Immature natural killer cell (primary cell): ENCODE data around the gene MCOLN3. TPM values are rescaled to one million over a fixed set of nuclear protein-coding genes. Genes with fewer than 3 reads are reported as not detected.
A peak's percentile ranks its signal among the peaks of the same experiment; 100 is the strongest.

Source experiments
- DNase-seq, 3 donors: peaks; one replicate each; pipeline ENCODE4 v3.0.0; 2022; ENCODE audit warnings: mixed read lengths in 1 of 3
- H3K27ac Mint-ChIP-seq, 6 donors: one replicate each; pipeline ENCODE4 v1.8.0; 2020; ENCODE audit warnings: mixed read lengths in 6 of 6, mild to moderate bottlenecking in 5 of 6, inconsistent platforms in 4 of 6, moderate library complexity in 3 of 6
- H3K27me3 Mint-ChIP-seq, 3 donors: one replicate each; pipeline ENCODE4 v1.8.0; 2020 to 2021; ENCODE audit warnings: low read depth in 3 of 3, mild to moderate bottlenecking in 3 of 3, mixed read lengths in 3 of 3, moderate library complexity in 3 of 3, inconsistent platforms in 1 of 3
- H3K36me3 Mint-ChIP-seq, 3 donors: one replicate each; pipeline ENCODE4 v1.8.0; 2020; ENCODE audit warnings: mixed read lengths in 3 of 3, inconsistent platforms in 2 of 3, mild to moderate bottlenecking in 2 of 3
- H3K4me1 Mint-ChIP-seq, 2 donors: one replicate each; pipeline ENCODE4 v1.8.0; 2020; ENCODE audit warnings: inconsistent platforms in 2 of 2, mild to moderate bottlenecking in 2 of 2, mixed read lengths in 2 of 2, moderate library complexity in 1 of 2
- H3K4me3 Mint-ChIP-seq, 5 donors: one replicate each; pipeline ENCODE4 v1.8.0; 2020; ENCODE audit warnings: mild to moderate bottlenecking in 5 of 5, mixed read lengths in 5 of 5, inconsistent platforms in 3 of 5, moderate library complexity in 3 of 5
- H3K9me3 Mint-ChIP-seq, 6 donors: one replicate each; pipeline ENCODE4 v1.8.0; 2020; ENCODE audit warnings: mild to moderate bottlenecking in 6 of 6, mixed read lengths in 6 of 6, inconsistent platforms in 4 of 6, moderate library complexity in 3 of 6
- polyA plus RNA-seq, 3 donors: library from polyadenylated mRNA; unstranded; fragments of 300-500 nt; fragmentation: Illumina TruSeq; gene quantifications; one replicate each; pipeline ENCODE4 v1.2.3, GENCODE V29; 2021

Gene MCOLN3
- polyA plus RNA-seq, 3 donors from 2014 or later: not detected

DNA sequence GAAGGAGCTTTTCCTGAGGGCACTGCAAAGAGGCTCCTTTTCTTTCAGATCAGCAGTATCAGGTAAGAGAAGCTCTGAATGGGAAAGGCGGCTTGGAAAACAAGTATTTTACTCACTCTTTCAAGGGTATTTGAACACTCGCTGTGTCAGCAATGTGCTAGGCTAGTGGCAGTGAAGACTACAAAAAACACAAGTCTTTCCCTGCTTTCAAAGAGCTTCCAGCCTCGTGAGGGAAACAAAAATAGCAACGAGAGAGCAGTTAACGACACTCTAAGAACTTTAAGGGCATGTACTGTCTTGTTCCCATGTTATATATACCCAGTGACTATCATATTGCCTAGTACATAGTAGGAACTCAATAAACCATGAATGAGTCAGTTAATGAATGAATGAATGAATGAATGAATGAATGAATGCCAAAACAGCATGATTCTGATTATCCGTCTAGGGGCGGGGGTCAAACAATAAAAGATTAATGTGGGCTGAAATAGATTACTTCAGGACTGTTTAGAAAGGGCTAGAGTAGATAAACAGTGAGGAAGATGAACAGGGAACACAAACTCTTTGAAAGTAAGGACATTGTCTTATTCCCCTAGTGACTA is 14.2 kb upstream of the MCOLN3 start:
- no peak for DNase-seq
- Mint-ChIP-seq H3K27ac (peak overlapping the region in 3 of 6 donors; percentile 25 to 92 (median 84)), H3K9me3 (peaks cover 0 to 1% (median 0%) of the 10 kb centered on the region in 6 donors), H3K27me3 (peaks cover 4 to 13% (median 7%) of the 10 kb centered on the region in 3 donors), H3K36me3 (no peaks in the 10 kb centered on the region), H3K4me1 (peaks cover 12 to 16% of the 10 kb centered on the region in 2 donors), H3K4me3 (peak overlapping the region; percentile 76 to 89 (median 84))

- Mint-ChIP-seq H3K36me3 (no peaks in the 10 kb centered on the region), H3K4me1 (peaks cover 12 to 16% of the 10 kb centered on the region in 2 donors), H3K27ac (peak overlapping the region; percentile 28 to 92 (median 80)), H3K9me3 (peaks cover 0 to 1% (median 0%) of the 10 kb centered on the region in 6 donors), H3K4me3 (peak overlapping the region; percentile 76 to 89 (median 84)), H3K27me3 (peaks cover 4 to 13% (median 7%) of the 10 kb centered on the region in 3 donors)
- peak; percentile 65 to 84 (median 78) for DNase-seq
Observed at GRCh38 chr1:85061711-85062424, 13.6 kb upstream of the MCOLN3 start.

GRCh38 chr1:85060038-85060437 is 11.7 kb upstream of the MCOLN3 start:
- H3K36me3 Mint-ChIP-seq: no peaks in the 10 kb centered on the region
- no peak overlapping the region for H3K4me3 Mint-ChIP-seq
- peaks cover 4 to 13% (median 8%) of the 10 kb centered on the region in 3 donors for H3K27me3 Mint-ChIP-seq

DNA sequence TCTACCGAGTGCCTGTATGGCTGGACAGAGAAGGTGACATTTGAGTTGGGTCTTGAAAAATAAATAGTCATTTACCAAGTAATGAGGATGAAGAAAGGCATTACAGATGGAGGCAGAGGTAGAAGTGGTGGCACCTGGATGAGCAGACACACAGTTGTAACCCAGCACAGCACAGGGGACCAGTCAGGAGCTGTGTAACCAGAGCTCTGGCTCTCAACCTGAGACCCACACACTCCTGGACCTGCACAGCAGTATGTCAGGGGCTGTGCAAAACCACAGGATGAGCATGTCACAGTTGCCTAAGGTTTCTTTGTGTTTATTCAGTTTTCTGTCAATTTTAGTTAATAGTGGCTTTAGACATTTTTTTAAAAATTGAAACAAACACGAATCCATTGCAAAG is 11.3 kb upstream of the MCOLN3 start:
- H3K4me3 Mint-ChIP-seq: no peak overlapping the region
- no peak overlapping the region for H3K27ac Mint-ChIP-seq
- no peak for DNase-seq
- H3K36me3 Mint-ChIP-seq: no peaks in the 10 kb centered on the region
- peaks cover 4 to 13% (median 8%) of the 10 kb centered on the region in 3 donors for H3K27me3 Mint-ChIP-seq
- peaks cover 12 to 16% of the 10 kb centered on the region in 2 donors for H3K4me1 Mint-ChIP-seq
- peaks cover 0 to 1% (median 0%) of the 10 kb centered on the region in 6 donors for H3K9me3 Mint-ChIP-seq

More at GRCh38 chr1:85060038-85060437, 11.7 kb upstream of the MCOLN3 start:
- no peak overlapping the region for H3K27ac Mint-ChIP-seq
- peaks cover 0 to 1% (median 0%) of the 10 kb centered on the region in 6 donors for H3K9me3 Mint-ChIP-seq
- DNase-seq: no peak
- peaks cover 12 to 16% of the 10 kb centered on the region in 2 donors for H3K4me1 Mint-ChIP-seq

GRCh38 chr1:85058786-85059185 is 10.5 kb upstream of the MCOLN3 start:
- peaks cover 4 to 13% (median 8%) of the 10 kb centered on the region in 3 donors for H3K27me3 Mint-ChIP-seq

DNA sequence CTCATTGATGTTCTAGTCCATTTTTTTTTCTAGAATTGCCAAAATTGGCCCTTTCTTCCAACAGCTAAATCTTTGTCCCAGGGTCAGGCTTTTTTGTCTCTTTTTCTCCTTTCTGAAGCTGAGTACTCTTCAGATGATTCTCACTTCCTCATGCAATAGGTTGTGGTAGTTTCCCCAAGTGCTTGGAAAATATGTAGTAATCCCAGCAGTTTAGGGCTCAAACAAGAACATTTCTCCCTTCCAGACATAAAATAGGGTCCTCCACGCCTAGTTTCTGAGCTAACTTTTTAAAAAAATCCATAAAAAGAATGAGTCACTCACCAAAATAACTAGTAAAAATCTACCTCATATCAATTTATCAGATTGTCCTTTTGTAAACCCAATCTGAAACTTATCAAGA is 10.0 kb upstream of the MCOLN3 start:
- Mint-ChIP-seq H3K27me3 (peaks cover 4 to 16% (median 8%) of the 10 kb centered on the region in 3 donors), H3K4me3 (no peak overlapping the region), H3K27ac (no peak overlapping the region)

More at GRCh38 chr1:85058786-85059185, 10.5 kb upstream of the MCOLN3 start:
- H3K36me3 Mint-ChIP-seq: no peaks in the 10 kb centered on the region
- H3K9me3 Mint-ChIP-seq: no peaks in the 10 kb centered on the region
- no peak for DNase-seq
- H3K4me3 Mint-ChIP-seq: no peak overlapping the region
- H3K4me1 Mint-ChIP-seq: peaks cover 12 to 16% of the 10 kb centered on the region in 2 donors
- H3K27ac Mint-ChIP-seq: no peak overlapping the region

DNA sequence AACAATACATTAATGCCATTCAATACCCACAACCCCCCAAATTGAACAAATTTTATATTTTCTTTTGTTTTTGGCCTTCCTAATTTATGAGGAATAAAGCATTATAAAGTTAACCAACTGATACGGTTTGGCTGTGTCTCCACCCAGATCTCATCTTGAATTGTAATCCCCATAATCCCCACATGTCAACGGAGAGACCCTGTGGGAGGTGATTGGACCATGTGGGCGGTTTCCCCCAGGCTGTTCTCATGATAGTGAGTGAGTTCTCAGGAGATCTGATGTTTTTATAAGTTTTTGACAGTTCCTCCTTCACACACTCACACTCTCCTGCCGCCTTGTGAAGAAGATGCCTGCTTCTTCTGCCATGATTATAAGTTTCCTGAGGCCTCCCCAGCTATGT is 6.4 kb upstream of the MCOLN3 start:
- DNase-seq: no peak
- no peaks in the 10 kb centered on the region for H3K9me3 Mint-ChIP-seq
- H3K27ac Mint-ChIP-seq: no peak overlapping the region
- H3K27me3 Mint-ChIP-seq: peaks cover 2 to 11% (median 9%) of the 10 kb centered on the region in 3 donors
- no peak overlapping the region for H3K4me3 Mint-ChIP-seq
- no peaks in the 10 kb centered on the region for H3K4me1 Mint-ChIP-seq
- H3K36me3 Mint-ChIP-seq: no peaks in the 10 kb centered on the region

More for the DNA sequence above, 10.0 kb upstream of the MCOLN3 start:
- Mint-ChIP-seq H3K4me1 (peaks cover 12 to 16% of the 10 kb centered on the region in 2 donors), H3K36me3 (no peaks in the 10 kb centered on the region), H3K9me3 (no peaks in the 10 kb centered on the region)
- no peak for DNase-seq

- peaks cover 7 to 36% (median 12%) of the 10 kb centered on the region in 3 donors for H3K27me3 Mint-ChIP-seq
- peak overlapping the region in 1 of 5 donors; percentile 2 for H3K4me3 Mint-ChIP-seq
- no peak overlapping the region for H3K27ac Mint-ChIP-seq
- H3K9me3 Mint-ChIP-seq: no peaks in the 10 kb centered on the region
- H3K4me1 Mint-ChIP-seq: peaks cover 6 to 14% of the 10 kb centered on the region in 2 donors
- DNase-seq: no peak
- H3K36me3 Mint-ChIP-seq: no peaks in the 10 kb centered on the region
Observed at GRCh38 chr1:85049735-85050166, 1.5 kb upstream of the MCOLN3 start.

- Mint-ChIP-seq H3K27ac (no peak overlapping the region), H3K4me3 (peak overlapping the region in 4 of 5 donors; percentile 29 to 55 (median 46)), H3K9me3 (no peaks in the 10 kb centered on the region), H3K36me3 (peaks cover 0 to 4% (median 0%) of the 10 kb centered on the region in 3 donors), H3K27me3 (peaks cover 7 to 35% (median 12%) of the 10 kb centered on the region in 3 donors), H3K4me1 (peaks cover 6 to 14% of the 10 kb centered on the region in 2 donors)
- DNase-seq: peak in 2 of 3 donors; percentile 12 to 13
Observed at GRCh38 chr1:85047472-85048295, 616 bp downstream of the MCOLN3 start.

- H3K9me3 Mint-ChIP-seq: no peaks in the 10 kb centered on the region
- H3K27ac Mint-ChIP-seq: no peak overlapping the region
- H3K27me3 Mint-ChIP-seq: peaks cover 7 to 35% (median 12%) of the 10 kb centered on the region in 3 donors
Observed at GRCh38 chr1:85047144-85047471, 1.2 kb downstream of the MCOLN3 start.

DNA sequence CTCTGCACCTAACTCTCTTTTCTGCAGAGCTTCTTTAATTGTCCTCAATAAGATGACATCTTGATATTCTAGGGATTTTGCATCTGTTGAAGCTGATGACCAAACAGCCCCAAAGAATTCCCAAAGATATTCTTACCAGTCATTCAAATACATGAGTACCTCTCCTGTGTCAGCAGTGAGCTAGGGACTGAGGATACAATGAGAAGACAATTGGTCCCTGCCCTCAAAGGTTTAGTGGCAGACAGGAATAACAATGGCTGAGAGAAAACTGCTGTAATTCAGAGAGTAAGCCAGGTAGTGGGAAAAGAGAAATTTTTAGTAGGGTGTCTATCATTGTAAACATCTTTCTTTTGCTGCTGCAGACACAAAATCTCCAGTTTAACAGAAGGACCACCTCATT is 5.9 kb downstream of the MCOLN3 start:
- peaks cover 0 to 4% (median 0%) of the 10 kb centered on the region in 3 donors for H3K36me3 Mint-ChIP-seq
- H3K27me3 Mint-ChIP-seq: peaks cover 4 to 23% (median 14%) of the 10 kb centered on the region in 3 donors
- H3K27ac Mint-ChIP-seq: no peak overlapping the region
- DNase-seq: no peak
- H3K9me3 Mint-ChIP-seq: no peaks in the 10 kb centered on the region
- no peak overlapping the region for H3K4me3 Mint-ChIP-seq
- H3K4me1 Mint-ChIP-seq: peaks cover 1 to 7% of the 10 kb centered on the region in 2 donors

More at GRCh38 chr1:85047144-85047471, 1.2 kb downstream of the MCOLN3 start:
- H3K4me3 Mint-ChIP-seq: peak overlapping the region; percentile 29 to 81 (median 59)
- H3K36me3 Mint-ChIP-seq: peaks cover 0 to 4% (median 0%) of the 10 kb centered on the region in 3 donors
- DNase-seq: no peak
- H3K4me1 Mint-ChIP-seq: peaks cover 6 to 14% of the 10 kb centered on the region in 2 donors

DNA sequence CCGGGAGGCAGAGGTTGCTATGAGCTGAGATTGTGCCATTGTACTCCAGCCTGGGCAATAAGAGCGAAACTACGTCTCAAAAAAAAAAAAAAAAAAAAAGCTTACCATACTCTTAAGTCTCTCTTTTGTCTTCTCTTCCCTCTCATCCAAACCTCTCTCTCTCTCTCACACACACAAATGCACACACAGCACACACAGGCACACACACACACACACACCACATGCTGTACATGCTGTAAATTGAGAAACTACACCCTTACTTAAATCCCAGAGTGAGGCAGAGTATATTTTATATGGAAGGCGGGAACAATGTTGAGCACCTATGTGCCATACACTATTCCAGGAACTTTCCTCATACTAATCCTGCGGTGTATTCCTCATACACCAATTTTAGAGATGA is 6.5 kb downstream of the MCOLN3 start:
- Mint-ChIP-seq H3K4me1 (peaks cover 0 to under 1% of the 10 kb centered on the region in 2 donors), H3K27me3 (peaks cover 2 to 17% (median 9%) of the 10 kb centered on the region in 3 donors), H3K27ac (no peak overlapping the region), H3K9me3 (no peaks in the 10 kb centered on the region), H3K4me3 (no peak overlapping the region), H3K36me3 (peaks cover 0 to 4% (median 0%) of the 10 kb centered on the region in 3 donors)
- DNase-seq: no peak

- no peak overlapping the region for H3K4me3 Mint-ChIP-seq
- no peaks in the 10 kb centered on the region for H3K4me1 Mint-ChIP-seq
- DNase-seq: no peak
- peaks cover 1 to 6% (median 2%) of the 10 kb centered on the region in 3 donors for H3K27me3 Mint-ChIP-seq
- H3K27ac Mint-ChIP-seq: no peak overlapping the region
- H3K36me3 Mint-ChIP-seq: no peaks in the 10 kb centered on the region
- H3K9me3 Mint-ChIP-seq: no peaks in the 10 kb centered on the region
Observed at GRCh38 chr1:85033221-85033620, 15.1 kb downstream of the MCOLN3 start.
